Mesenchymal stem cell (in vitro differentiated cells and primary cell): ENCODE measurements around the gene MICA.
A peak's percentile ranks its signal among the peaks of the same experiment; 100 is the strongest.
"Not testable (repeated sequence)": the region's sequence is repeated elsewhere in the genome, so short reads cannot be mapped to it uniquely, and the experiment has no call there.

Experiments used
- DNase-seq: peaks from one replicate; pipeline ENCODE4 v3.0.0-alpha.2; 2013
- H2AFZ ChIP-seq: one replicate; pipeline ENCODE4 v1.6.1; 2013; ENCODE audit warnings: low read depth, mild to moderate bottlenecking, control low read depth, inconsistent platforms, low read length, moderate library complexity
- H2AK5ac ChIP-seq: 2 replicates; pipeline ENCODE4 v1.6.1; 2013; ENCODE audit warnings: low read length, moderate library complexity, mild to moderate bottlenecking, inconsistent platforms; ENCODE audit not compliant: severe bottlenecking
- H2BK120ac ChIP-seq: one replicate; pipeline ENCODE4 v1.6.1; 2013; ENCODE audit warnings: low read depth, mild to moderate bottlenecking, inconsistent platforms, low read length, moderate library complexity
- H2BK12ac ChIP-seq, 2 experiments: one replicate each; pipeline ENCODE4 v1.6.1; 2013; ENCODE audit warnings: inconsistent platforms in 2 of 2, low read length in 2 of 2, mild to moderate bottlenecking in 2 of 2, moderate library complexity in 2 of 2, control low read depth in 1 of 2
- H2BK15ac ChIP-seq: one replicate; pipeline ENCODE4 v1.6.1; 2013; ENCODE audit warnings: mild to moderate bottlenecking, low read depth, inconsistent platforms; ENCODE audit not compliant: poor library complexity, severe bottlenecking
- H2BK5ac ChIP-seq: 2 replicates; pipeline ENCODE4 v1.6.1; 2013; ENCODE audit warnings: low read depth, mild to moderate bottlenecking, low read length, control low read depth, inconsistent platforms; ENCODE audit not compliant: poor library complexity, severe bottlenecking
- H3K14ac ChIP-seq, 2 experiments: one replicate each; pipeline ENCODE4 v1.6.1; 2013; ENCODE audit warnings: inconsistent platforms in 2 of 2, low read length in 2 of 2, control low read depth in 1 of 2, mild to moderate bottlenecking in 1 of 2, moderate library complexity in 1 of 2
- H3K18ac ChIP-seq, 2 experiments: one replicate each; pipeline ENCODE4 v1.6.1; 2013; ENCODE audit warnings: inconsistent platforms in 2 of 2, low read length in 2 of 2, control low read depth in 1 of 2, low read depth in 1 of 2, mild to moderate bottlenecking in 1 of 2
- H3K23ac ChIP-seq, 2 experiments: one replicate each; pipeline ENCODE4 v1.6.1; 2013; ENCODE audit warnings: inconsistent platforms in 2 of 2, low read length in 2 of 2, mild to moderate bottlenecking in 2 of 2, moderate library complexity in 2 of 2, control low read depth in 1 of 2
- H3K27ac ChIP-seq: 2 replicates; pipeline ENCODE4 v1.5.1; 2013; ENCODE audit warnings: mild to moderate bottlenecking, moderate library complexity, low read length, control low read depth, inconsistent platforms; ENCODE audit not compliant: poor library complexity, severe bottlenecking
- H3K27me3 ChIP-seq, 2 experiments: 2 replicates each; pipeline versions ENCODE4 v1.6.1 to v1.7.0; 2013; ENCODE audit warnings: low read length in 2 of 2, mild to moderate bottlenecking in 2 of 2, moderate library complexity in 2 of 2, control low read depth in 1 of 2, inconsistent platforms in 1 of 2; ENCODE audit not compliant: control insufficient read depth in 1 of 2, insufficient read depth in 1 of 2
- H3K36me3 ChIP-seq, 2 experiments: 2 replicates each; pipeline versions ENCODE4 v1.6.1 to v1.7.0; 2013; ENCODE audit warnings: low read length in 2 of 2, control low read depth in 1 of 2, inconsistent platforms in 1 of 2, low read depth in 1 of 2, mild to moderate bottlenecking in 1 of 2; ENCODE audit not compliant: insufficient read depth in 2 of 2, control insufficient read depth in 1 of 2
- H3K4ac ChIP-seq, 2 experiments: one replicate each; pipeline ENCODE4 v1.6.1; 2013; ENCODE audit warnings: inconsistent platforms in 2 of 2, low read length in 2 of 2, mild to moderate bottlenecking in 2 of 2, moderate library complexity in 2 of 2, control low read depth in 1 of 2, low read depth in 1 of 2
- H3K4me1 ChIP-seq: 2 replicates; pipeline ENCODE4 v1.6.1; 2013; ENCODE audit warnings: low read depth, low read length, control low read depth; ENCODE audit not compliant: control insufficient read depth, insufficient read depth
- H3K4me2 ChIP-seq: 2 replicates; pipeline ENCODE4 v1.6.1; 2013; ENCODE audit warnings: low read length, mild to moderate bottlenecking, inconsistent platforms; ENCODE audit not compliant: poor library complexity, severe bottlenecking
- H3K4me3 ChIP-seq, 2 experiments: 2 replicates each; pipeline versions ENCODE4 v1.5.1 to v1.7.0; 2013; ENCODE audit warnings: low read length in 2 of 2, mild to moderate bottlenecking in 2 of 2, control low read depth in 1 of 2, low read depth in 1 of 2; ENCODE audit not compliant: insufficient read depth in 1 of 2
- H3K79me1 ChIP-seq: replicated peaks from 2 replicates; pipeline ENCODE4 v1.6.1; 2013; ENCODE audit warnings: mild to moderate bottlenecking, control low read depth, low read length, inconsistent platforms; ENCODE audit not compliant: poor library complexity, severe bottlenecking
- H3K9ac ChIP-seq: 2 replicates; pipeline ENCODE4 v1.7.0; 2013; ENCODE audit warnings: mild to moderate bottlenecking, low read length, moderate library complexity
- H3K9me3 ChIP-seq: 2 replicates; pipeline ENCODE4 v1.7.0; 2013; ENCODE audit warnings: mild to moderate bottlenecking, low read length; ENCODE audit not compliant: control insufficient read depth
- H4K8ac ChIP-seq: one replicate; pipeline ENCODE4 v1.6.1; 2013; ENCODE audit warnings: inconsistent platforms, mild to moderate bottlenecking, low read length, moderate library complexity
- H4K91ac ChIP-seq: one replicate; pipeline ENCODE4 v1.6.1; 2013; ENCODE audit warnings: mild to moderate bottlenecking, low read length, inconsistent platforms
- WGBS: methylation state at CpG from one replicate; pipeline ENCODE4 v1.1.7; 2013; ENCODE audit warnings: mixed read lengths; 5-methylcytosine and 5-hydroxymethylcytosine counted together

The MICA gene

DNA sequence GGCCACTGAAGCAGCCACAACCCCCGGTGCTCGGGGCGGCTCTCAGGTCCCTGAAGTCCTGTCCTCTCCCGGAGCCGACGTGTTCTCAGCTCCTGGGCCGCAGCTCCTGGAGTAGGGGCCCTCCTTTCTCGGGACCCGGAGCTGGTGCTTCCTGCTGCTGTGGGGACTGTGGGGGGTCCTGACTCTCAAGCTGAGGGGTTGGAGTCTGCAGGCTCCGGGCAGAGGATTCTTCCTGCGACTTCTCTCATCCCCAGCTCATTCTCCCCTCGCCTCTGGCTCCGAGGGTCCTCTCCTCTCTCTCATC is 618 bp downstream of the MICA start:
- not testable (repeated sequence) for H2BK15ac ChIP-seq, H3K9me3 ChIP-seq, DNase-seq, H3K27me3 ChIP-seq, H3K36me3 ChIP-seq, H2AK5ac ChIP-seq, H2BK5ac ChIP-seq, H4K91ac ChIP-seq, H3K79me1 ChIP-seq, H4K8ac ChIP-seq
- peak overlapping the region; percentile 0 to 96 for H3K18ac ChIP-seq
- 3% methylated on average over 10 of the region's 13 CpGs for WGBS
- H3K4me1 ChIP-seq, result peaks cover 14% of the 10 kb centered on the region
- H3K4ac ChIP-seq, result peak overlapping the region in 1 of 2 experiments; percentile 99
- peak overlapping the region; percentile 39 for H2AFZ ChIP-seq
- peak overlapping the region; percentile 89 to 91 for H3K4me3 ChIP-seq
- H3K14ac ChIP-seq, result peak overlapping the region in 1 of 2 experiments; percentile 99
- peak overlapping the region; percentile 95 for H3K4me2 ChIP-seq
- peak overlapping the region; percentile 70 for H3K27ac ChIP-seq
- peak overlapping the region; percentile 35 for H2BK120ac ChIP-seq
- peak overlapping the region; percentile 96 for H3K9ac ChIP-seq
- peak overlapping the region in 1 of 2 experiments; percentile 93 for H3K23ac ChIP-seq
- peak overlapping the region in 1 of 2 experiments; percentile 39 for H2BK12ac ChIP-seq

DNA sequence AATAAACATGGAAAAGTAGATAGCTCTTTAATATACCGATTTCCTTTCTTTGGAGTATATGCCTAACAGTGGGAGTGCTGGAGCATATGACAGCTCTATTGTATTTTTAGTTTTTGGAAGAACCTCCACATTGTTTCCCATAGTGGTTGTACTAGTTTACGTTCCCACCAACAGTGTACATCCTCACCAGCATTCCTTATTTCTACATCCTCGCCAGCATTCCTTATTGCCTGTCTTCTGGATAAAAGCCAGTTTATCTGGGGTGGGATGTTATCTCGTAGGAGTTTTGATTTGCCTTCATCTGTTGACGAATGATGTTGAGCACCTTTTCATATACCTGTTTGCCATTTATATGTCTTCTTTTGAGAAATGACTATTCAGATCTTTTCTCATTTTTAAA is 2.6 kb downstream of the MICA start:
- Histone ChIP-seq H3K23ac (no peak overlapping the region), H2BK5ac (no peak overlapping the region), H2AFZ (no peak overlapping the region), H3K4ac (no peak overlapping the region), H4K8ac (no peak overlapping the region), H2BK15ac (no peak overlapping the region), H3K14ac (no peak overlapping the region), H2AK5ac (no peak overlapping the region), H3K36me3 (peaks cover 7 to 12% of the 10 kb centered on the region in 2 experiments), H3K4me1 (peaks cover 14% of the 10 kb centered on the region), H3K9me3 (no peaks in the 10 kb centered on the region), H3K4me2 (no peak overlapping the region), H4K91ac (no peak overlapping the region), H3K9ac (no peak overlapping the region), H3K79me1 (no peaks in the 10 kb centered on the region), H3K27ac (no peak overlapping the region), H2BK120ac (no peak overlapping the region), H3K18ac (no peak overlapping the region), H2BK12ac (no peak overlapping the region), H3K27me3 (no peaks in the 10 kb centered on the region), H3K4me3 (peak overlapping the region in 1 of 2 experiments; percentile 11)
- no peak for DNase-seq
- 100% methylated on average over 1 of the region's 5 CpGs for WGBS

DNA sequence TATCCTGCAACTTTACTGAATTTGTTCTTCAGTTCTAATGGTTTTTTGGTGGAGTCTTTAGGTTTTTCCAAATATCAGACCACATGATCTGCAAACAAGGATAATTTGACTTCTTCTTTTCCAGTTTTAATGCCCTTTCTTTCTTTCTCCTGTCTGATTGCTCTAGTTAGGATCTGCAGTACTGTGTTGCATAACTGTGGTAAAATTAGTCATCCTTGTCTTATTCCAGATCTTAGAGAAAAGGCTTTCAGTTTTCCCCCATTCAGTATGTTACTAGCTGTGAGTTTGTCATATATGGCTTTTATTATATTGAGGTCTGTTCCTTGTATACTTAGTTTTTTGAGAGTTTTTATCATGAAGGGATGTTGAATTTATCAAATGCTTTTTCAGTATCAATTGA is 4.3 kb downstream of the MICA start:
- no peak overlapping the region for H3K18ac ChIP-seq
- H4K91ac ChIP-seq, result no peak overlapping the region
- no peak overlapping the region for H2AFZ ChIP-seq
- H3K27ac ChIP-seq, result no peak overlapping the region
- peaks cover 24 to 29% of the 10 kb centered on the region in 2 experiments for H3K36me3 ChIP-seq
- H3K9ac ChIP-seq, result peak overlapping the region; percentile 29
- no peak overlapping the region for H2BK15ac ChIP-seq
- H3K4ac ChIP-seq, result no peak overlapping the region
- H3K9me3 ChIP-seq, result no peaks in the 10 kb centered on the region
- no peak overlapping the region for H2BK12ac ChIP-seq
- no peak overlapping the region for H2BK120ac ChIP-seq
- no peak overlapping the region for H3K14ac ChIP-seq
- no peak overlapping the region for H3K4me2 ChIP-seq
- H3K79me1 ChIP-seq, result peaks cover 3% of the 10 kb centered on the region
- H4K8ac ChIP-seq, result no peak overlapping the region
- no peak overlapping the region for H3K4me3 ChIP-seq
- DNase-seq, result peak; percentile 83
- no peak overlapping the region for H3K23ac ChIP-seq
- H3K4me1 ChIP-seq, result peaks cover 11% of the 10 kb centered on the region
- no peak overlapping the region for H2BK5ac ChIP-seq
- H2AK5ac ChIP-seq, result no peak overlapping the region
- no peaks in the 10 kb centered on the region for H3K27me3 ChIP-seq

DNA sequence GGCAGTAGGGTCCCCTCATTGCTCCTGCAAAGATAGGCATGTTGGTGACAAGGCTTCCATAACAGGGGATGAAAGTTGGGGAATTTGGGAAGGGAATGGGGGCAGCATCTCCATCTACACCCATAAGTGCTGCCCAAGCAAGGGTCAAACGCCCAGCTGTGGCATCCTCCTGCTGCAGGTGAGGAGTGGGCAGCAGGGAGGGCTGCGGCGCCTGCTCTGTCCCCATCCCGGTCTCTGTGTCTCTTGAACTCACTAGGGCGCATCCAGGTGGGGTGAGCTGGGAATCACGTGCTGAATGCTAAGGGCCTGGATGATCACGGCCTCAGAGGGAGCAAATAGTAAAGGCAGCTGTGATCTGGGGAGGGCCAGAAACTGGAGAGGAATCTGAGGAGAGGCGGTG is 9.1 kb downstream of the MICA start:
- no peak overlapping the region for H4K91ac ChIP-seq

More for the DNA sequence above, 9.1 kb downstream of the MICA start:
- Histone ChIP-seq H2AK5ac (no peak overlapping the region), H3K9me3 (no peaks in the 10 kb centered on the region), H2AFZ (no peak overlapping the region), H3K36me3 (peaks cover 61 to 66% of the 10 kb centered on the region in 2 experiments), H2BK120ac (no peak overlapping the region), H2BK5ac (no peak overlapping the region), H3K27me3 (no peaks in the 10 kb centered on the region), H3K4me2 (no peak overlapping the region), H3K9ac (no peak overlapping the region), H3K14ac (no peak overlapping the region), H3K23ac (no peak overlapping the region), H2BK15ac (no peak overlapping the region), H3K27ac (no peak overlapping the region), H3K4ac (no peak overlapping the region), H3K4me1 (no peaks in the 10 kb centered on the region), H2BK12ac (no peak overlapping the region), H4K8ac (no peak overlapping the region), H3K79me1 (peaks cover 18% of the 10 kb centered on the region), H3K18ac (no peak overlapping the region), H3K4me3 (no peak overlapping the region)
- WGBS, result 92% methylated on average over 7 of the region's 8 CpGs
- DNase-seq, result no peak
